Endodermal cell (in vitro differentiated cells): Measurements from ENCODE around the gene SPACA4. TPM values are rescaled to one million over a fixed set of nuclear protein-coding genes. Genes with fewer than 3 reads are reported as not detected.
A peak's percentile ranks its signal among the peaks of the same experiment; 100 is the strongest.

Experiments used
- DNase-seq: peaks from one replicate; pipeline ENCODE4 v3.0.0-alpha.2; 2017
- H3K27ac ChIP-seq: 2 replicates; pipeline ENCODE4 v1.5.1; 2013; ENCODE audit warnings: mild to moderate bottlenecking, low read depth, low read length, moderate library complexity
- H3K27me3 ChIP-seq: 2 replicates; pipeline ENCODE4 v1.6.1; 2013; ENCODE audit warnings: mild to moderate bottlenecking, low read length, moderate library complexity; ENCODE audit not compliant: insufficient read depth, control insufficient read depth, poor library complexity, severe bottlenecking
- H3K36me3 ChIP-seq: 2 replicates; pipeline ENCODE4 v1.7.0; 2013; ENCODE audit warnings: mild to moderate bottlenecking, low read length, moderate library complexity; ENCODE audit not compliant: control insufficient read depth, insufficient read depth
- H3K4me1 ChIP-seq: one replicate; pipeline ENCODE4 v1.7.0; 2013; ENCODE audit warnings: low read length; ENCODE audit not compliant: control insufficient read depth, insufficient read depth
- H3K4me3 ChIP-seq: 2 replicates; pipeline ENCODE4 v1.5.1; 2013; ENCODE audit warnings: mild to moderate bottlenecking, low read length, moderate library complexity
- H3K9ac ChIP-seq: 2 replicates; pipeline ENCODE4 v1.6.1; 2013; ENCODE audit warnings: mild to moderate bottlenecking, low read length, moderate library complexity; ENCODE audit not compliant: poor library complexity, severe bottlenecking; ENCODE audit errors: extremely low read depth
- H3K9me3 ChIP-seq: 2 replicates; pipeline ENCODE4 v1.6.1; 2013; ENCODE audit warnings: mild to moderate bottlenecking, low read length, moderate library complexity; ENCODE audit not compliant: control insufficient read depth
- H3K27ac Mint-ChIP-seq: 2 replicates; pipeline ENCODE4 v1.8.0; 2020; ENCODE audit warnings: mixed read lengths
- H3K27me3 Mint-ChIP-seq: 2 replicates; pipeline ENCODE4 v1.8.0; 2021; ENCODE audit warnings: mild to moderate bottlenecking, mixed read lengths; ENCODE audit not compliant: insufficient read depth
- H3K36me3 Mint-ChIP-seq: 2 replicates; pipeline ENCODE4 v1.8.0; 2020; ENCODE audit warnings: low read depth, mixed read lengths
- H3K4me1 Mint-ChIP-seq: 2 replicates; pipeline ENCODE4 v1.8.0; 2020; ENCODE audit warnings: mixed read lengths
- H3K4me3 Mint-ChIP-seq: 2 replicates; pipeline ENCODE4 v1.8.0; 2020; ENCODE audit warnings: mild to moderate bottlenecking, moderate library complexity, mixed read lengths
- H3K9me3 Mint-ChIP-seq: 2 replicates; pipeline ENCODE4 v1.8.0; 2020; ENCODE audit warnings: mild to moderate bottlenecking, mixed read lengths
- CTCF ChIP-seq: fragments of 200-600 bp; sonication (generic); conservative IDR thresholded peaks from 2 replicates; pipeline ENCODE4 v1.5.0; 2021; ENCODE audit warnings: antibody characterized with exemption, mild to moderate bottlenecking
- WGBS, 2 experiments: methylation state at CpG; one replicate each; pipeline versions ENCODE4 v1.1.5 to v1.1.7; 2013; ENCODE audit warnings: missing lambda C conversion rate in 2 of 2, mixed read lengths in 1 of 2; ENCODE audit not compliant: insufficient coverage in 1 of 2, insufficient read length in 1 of 2; 5-methylcytosine and 5-hydroxymethylcytosine counted together
- total RNA-seq, 2 donors: library from RNA; stranded (reverse); fragmentation: NEBNext Ultra II Directional in 1 of 2; extraction: Animal tissue kit (Norgen Biotek cat#: 25700) in 1 of 2; gene quantifications; 2 replicates in 1 of 2; 3 replicates in 1 of 2; pipeline ENCODE4 v1.2.1, GENCODE V29; 2021

Gene SPACA4
- total RNA-seq, 2 donors from 2014 or later = not detected

- Mint-ChIP-seq H3K4me3 (no peak overlapping the region), H3K36me3 (no peaks in the 10 kb centered on the region), H3K27ac (no peak overlapping the region), H3K9me3 (no peaks in the 10 kb centered on the region), H3K4me1 (peaks cover under 1% of the 10 kb centered on the region), H3K27me3 (no peaks in the 10 kb centered on the region)
- Histone ChIP-seq H3K27me3 (no peaks in the 10 kb centered on the region), H3K36me3 (no peaks in the 10 kb centered on the region), H3K9ac (no peak overlapping the region), H3K4me3 (no peak overlapping the region), H3K27ac (no peak overlapping the region), H3K4me1 (no peaks in the 10 kb centered on the region), H3K9me3 (no peaks in the 10 kb centered on the region)
- TF ChIP-seq CTCF = no peak
- DNase-seq = no peak
- WGBS, 2 experiments = 95 to 97% methylated on average over 7 to 9 of the region's 9 CpGs
These were observed 2.7 kb upstream of the SPACA4 start for GRCh38 chr19:48603850-48604249.

GRCh38 chr19:48607359-48607755 is 815 bp downstream of the SPACA4 start:
- Histone ChIP-seq H3K9ac (no peak overlapping the region), H3K9me3 (no peaks in the 10 kb centered on the region), H3K4me1 (no peaks in the 10 kb centered on the region), H3K27me3 (no peaks in the 10 kb centered on the region), H3K36me3 (no peaks in the 10 kb centered on the region), H3K27ac (peak overlapping the region; percentile 10), H3K4me3 (no peak overlapping the region)
- WGBS, 2 experiments = 91 to 95% methylated on average over 5 to 7 of the region's 7 CpGs
- DNase-seq = no peak
- H3K27ac Mint-ChIP-seq = no peak overlapping the region
- peaks cover 1% of the 10 kb centered on the region for H3K4me1 Mint-ChIP-seq
- no peaks in the 10 kb centered on the region for H3K36me3 Mint-ChIP-seq
- H3K4me3 Mint-ChIP-seq = no peak overlapping the region
- H3K9me3 Mint-ChIP-seq = no peaks in the 10 kb centered on the region
- no peak for TF ChIP-seq CTCF
- no peaks in the 10 kb centered on the region for H3K27me3 Mint-ChIP-seq

- Histone ChIP-seq H3K27ac (peak overlapping the region; percentile 12), H3K4me1 (no peaks in the 10 kb centered on the region), H3K27me3 (no peaks in the 10 kb centered on the region), H3K9me3 (no peaks in the 10 kb centered on the region), H3K4me3 (no peak overlapping the region), H3K36me3 (peaks cover 4% of the 10 kb centered on the region), H3K9ac (no peak overlapping the region)
- Mint-ChIP-seq H3K27me3 (no peaks in the 10 kb centered on the region), H3K4me3 (no peak overlapping the region), H3K9me3 (no peaks in the 10 kb centered on the region), H3K27ac (peak overlapping the region; percentile 79), H3K36me3 (no peaks in the 10 kb centered on the region), H3K4me1 (peaks cover 5% of the 10 kb centered on the region)
- 49 to 74% methylated on average over 4 to 9 of the region's 9 CpGs for WGBS, 2 experiments
- TF ChIP-seq CTCF = peak; percentile 76
- DNase-seq = peak; percentile 87
These were observed 2.3 kb downstream of the SPACA4 start for GRCh38 chr19:48608798-48609263.
